HEK293 (cell line): ENCODE measurements around the gene TAF1.
"Not testable (repeated sequence)": the region's sequence is repeated elsewhere in the genome, so short reads cannot be mapped to it uniquely, and the experiment has no call there.

Experiments
- ZFP3 ChIP-seq: fragments of 450-650 bp; formaldehyde crosslinking; IDR thresholded peaks from 2 replicates; pipeline ENCODE4 v1.5.1; 2016; ENCODE audit warnings: low read depth, missing biosample characterization, missing genetic modification characterization
- ZNF274 ChIP-seq, 2 experiments: fragments of 200-500 bp in 1 of 2; fragments of 450-650 bp in 1 of 2; sonication (Bioruptor generic) in 1 of 2; formaldehyde crosslinking in 1 of 2; IDR thresholded peaks; 2 replicates each; pipeline versions ENCODE4 v1.5.1 to v1.6.1; 2014 to 2016; ENCODE audit warnings: borderline replicate concordance in 1 of 2, inconsistent platforms in 1 of 2, low read length in 1 of 2, missing biosample characterization in 1 of 2, missing genetic modification characterization in 1 of 2
- ZNF366 ChIP-seq: fragments of 450-650 bp; formaldehyde crosslinking; conservative IDR thresholded peaks from 2 replicates; pipeline ENCODE4 v1.5.1; 2016; ENCODE audit warnings: missing biosample characterization, missing genetic modification characterization
- ZSCAN30 ChIP-seq: fragments of 450-650 bp; IDR thresholded peaks from 2 replicates; pipeline ENCODE4 v1.5.1; 2018; ENCODE audit warnings: missing biosample characterization, mild to moderate bottlenecking, missing genetic modification characterization, moderate library complexity
- TF ChIP-seq, protein P1 (sequence below): fragments of 450-650 bp; formaldehyde crosslinking; IDR thresholded peaks from 2 replicates; pipeline ENCODE4 v1.5.1; 2016; ENCODE audit warnings: missing biosample characterization, missing genetic modification characterization

DNA sequence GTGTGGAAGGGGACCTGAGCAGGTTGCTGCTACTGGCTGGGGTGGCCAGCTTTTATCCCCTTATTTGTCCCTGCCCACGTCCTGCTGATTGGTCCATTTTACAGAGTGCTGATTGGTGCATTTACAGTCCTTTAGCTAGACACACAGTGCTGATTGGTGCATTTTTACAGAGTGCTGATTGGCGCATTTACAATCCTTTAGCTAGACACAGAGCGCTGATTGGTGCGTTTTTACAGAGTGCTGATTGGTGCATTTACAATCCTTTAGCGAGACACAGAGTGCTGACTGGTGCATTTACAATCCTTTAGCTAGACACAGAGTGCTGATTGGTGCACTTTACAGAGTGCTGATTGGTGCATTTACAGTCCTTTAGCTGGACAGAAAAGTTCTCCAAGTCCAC, 135.9 kb downstream of the TAF1 start:
- TF ChIP-seq, protein P1, sequence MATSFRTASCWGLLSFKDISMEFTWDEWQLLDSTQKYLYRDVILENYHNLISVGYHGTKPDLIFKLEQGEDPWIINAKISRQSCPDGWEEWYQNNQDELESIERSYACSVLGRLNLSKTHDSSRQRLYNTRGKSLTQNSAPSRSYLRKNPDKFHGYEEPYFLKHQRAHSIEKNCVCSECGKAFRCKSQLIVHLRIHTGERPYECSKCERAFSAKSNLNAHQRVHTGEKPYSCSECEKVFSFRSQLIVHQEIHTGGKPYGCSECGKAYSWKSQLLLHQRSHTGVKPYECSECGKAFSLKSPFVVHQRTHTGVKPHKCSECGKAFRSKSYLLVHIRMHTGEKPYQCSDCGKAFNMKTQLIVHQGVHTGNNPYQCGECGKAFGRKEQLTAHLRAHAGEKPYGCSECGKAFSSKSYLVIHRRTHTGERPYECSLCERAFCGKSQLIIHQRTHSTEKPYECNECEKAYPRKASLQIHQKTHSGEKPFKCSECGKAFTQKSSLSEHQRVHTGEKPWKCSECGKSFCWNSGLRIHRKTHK (tag by site-specific recombination) = not testable (repeated sequence)
- TF ChIP-seq ZSCAN30; ZFP3 (tag by site-specific recombination); ZNF366 (tag by site-specific recombination); ZNF274 (IDR thresholded peaks at IDR 0.05; ENCODE audit: low read length); ZNF274 (tag by site-specific recombination; IDR thresholded peaks at IDR 0.05; ENCODE audit: borderline replicate concordance): not testable (repeated sequence)
